HG02970 (cell line): ENCODE results near the gene NYNRIN.

ENCODE experiments used
- ATAC-seq: cut with Tn5 transposase; IDR thresholded peaks from one replicate; pipeline ENCODE4 v1.9.1; 2021; ENCODE audit warnings: mild to moderate bottlenecking, moderate library complexity, moderate number of reproducible peaks; ENCODE audit not compliant: unreplicated experiment, low FRiP score

NYNRIN gene

DNA sequence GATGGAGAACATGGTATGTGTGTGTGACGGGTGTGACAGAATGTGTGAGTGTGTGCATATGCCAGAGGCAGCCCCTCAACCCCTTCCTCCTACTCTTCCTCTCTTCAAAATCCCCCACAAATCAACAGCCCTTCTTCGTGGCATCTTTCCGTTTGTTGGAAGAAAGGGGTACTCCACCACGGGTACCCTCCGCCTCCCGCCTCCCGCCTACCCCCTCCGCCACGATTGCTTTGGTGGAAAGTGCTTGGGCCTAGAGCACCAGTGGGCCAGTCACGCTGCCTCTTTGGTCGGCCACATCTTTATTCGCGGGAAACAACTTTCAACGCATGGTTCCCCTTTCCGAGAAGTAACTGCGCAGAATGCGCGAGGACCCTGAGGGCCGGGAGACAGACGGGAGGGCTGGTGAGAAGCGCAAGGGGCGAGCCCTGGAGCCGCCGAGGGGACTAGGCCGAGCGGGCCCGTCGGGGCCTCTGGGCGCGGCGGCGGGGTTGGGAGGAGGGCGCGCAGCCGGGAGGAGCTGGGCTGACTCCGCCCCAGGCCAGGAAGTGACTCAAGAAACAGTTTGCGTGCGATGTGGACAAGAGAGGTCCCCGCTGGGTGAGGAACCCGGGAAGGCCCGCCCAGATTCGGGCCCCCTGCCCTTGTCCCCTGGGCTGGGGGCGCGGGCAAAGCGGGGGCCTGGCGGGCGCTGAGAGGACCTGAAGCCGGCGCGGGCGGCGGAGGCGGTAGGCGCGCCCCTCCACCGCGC lies 30.8 kb downstream of the NYNRIN start, which contains the start of the genes CBLN3 and KHNYN:
Gene CBLN3 (minus strand): TSS at position 274 of the 748 bp plus-strand sequence. CDS start 614 bp downstream, outside the sequence.
Gene KHNYN (plus strand): TSS at position 560 of the 748 bp plus-strand sequence. CDS start 777 bp downstream, outside the sequence.
- ATAC-seq, result peak; percentile 83

DNA sequence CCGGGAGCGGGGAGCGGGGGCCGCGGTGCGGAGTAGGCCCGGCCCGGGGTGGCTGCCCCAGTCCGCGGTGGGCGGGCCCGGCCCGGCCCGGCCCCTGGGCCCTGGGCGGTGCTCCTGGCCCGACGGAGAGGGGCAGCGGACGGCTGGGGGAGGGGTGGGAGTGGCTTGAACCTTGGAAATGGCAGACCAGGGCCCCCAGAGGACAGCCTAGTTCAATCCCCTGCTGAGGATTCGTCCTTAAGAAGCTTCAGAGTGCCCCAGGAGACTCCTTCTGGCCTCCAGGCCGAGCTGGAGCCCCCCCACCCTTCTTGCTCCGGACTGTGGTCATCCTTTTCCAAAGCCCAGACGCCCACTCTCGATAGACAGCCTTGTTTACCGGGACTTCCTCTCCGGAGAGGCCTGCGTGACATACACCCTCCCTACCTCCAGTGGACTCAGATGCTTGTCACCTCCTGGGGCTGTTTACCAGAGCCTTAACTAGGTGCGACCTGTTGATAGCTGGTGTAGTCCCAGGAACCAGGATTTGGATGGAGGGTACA lies 31.4 kb downstream of the NYNRIN start:
- peak; percentile 45 for ATAC-seq

DNA sequence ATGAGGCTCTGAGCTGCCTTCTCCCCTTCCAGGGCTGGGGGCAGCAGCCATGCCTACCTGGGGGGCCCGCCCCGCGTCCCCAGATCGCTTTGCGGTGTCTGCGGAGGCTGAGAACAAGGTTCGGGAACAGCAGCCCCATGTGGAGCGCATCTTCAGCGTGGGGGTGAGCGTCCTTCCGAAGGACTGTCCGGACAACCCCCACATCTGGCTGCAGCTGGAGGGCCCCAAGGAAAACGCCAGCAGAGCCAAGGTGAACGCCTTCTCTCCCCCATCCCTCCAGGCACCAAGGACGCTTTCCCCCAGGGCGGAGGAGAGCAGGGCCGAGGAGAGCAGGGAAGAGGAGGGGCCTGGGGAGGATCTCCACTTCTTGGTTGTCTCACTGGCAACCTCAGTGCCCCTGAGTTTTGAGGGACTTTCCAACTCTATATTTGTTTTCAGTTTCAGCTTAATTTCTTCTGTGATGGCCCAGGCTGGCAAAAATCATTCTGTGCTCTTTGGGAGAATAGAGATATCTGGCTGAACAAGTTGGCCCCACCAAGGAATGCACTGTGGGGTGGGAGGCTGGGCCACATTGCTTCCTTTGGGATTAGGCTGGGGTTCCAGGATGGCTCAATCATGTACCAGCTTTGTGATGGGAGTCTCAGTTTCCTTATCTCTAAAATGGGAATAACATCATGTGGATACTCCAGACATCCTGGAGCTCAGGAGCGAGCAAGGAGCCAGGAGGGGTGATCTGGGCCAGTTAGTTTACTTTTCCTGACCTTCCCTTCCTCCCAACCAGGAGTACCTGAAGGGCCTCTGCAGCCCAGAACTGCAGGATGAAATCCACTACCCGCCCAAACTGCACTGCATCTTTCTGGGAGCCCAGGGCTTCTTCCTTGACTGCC lies 32.1 kb downstream of the NYNRIN start:
- no peak for ATAC-seq

DNA sequence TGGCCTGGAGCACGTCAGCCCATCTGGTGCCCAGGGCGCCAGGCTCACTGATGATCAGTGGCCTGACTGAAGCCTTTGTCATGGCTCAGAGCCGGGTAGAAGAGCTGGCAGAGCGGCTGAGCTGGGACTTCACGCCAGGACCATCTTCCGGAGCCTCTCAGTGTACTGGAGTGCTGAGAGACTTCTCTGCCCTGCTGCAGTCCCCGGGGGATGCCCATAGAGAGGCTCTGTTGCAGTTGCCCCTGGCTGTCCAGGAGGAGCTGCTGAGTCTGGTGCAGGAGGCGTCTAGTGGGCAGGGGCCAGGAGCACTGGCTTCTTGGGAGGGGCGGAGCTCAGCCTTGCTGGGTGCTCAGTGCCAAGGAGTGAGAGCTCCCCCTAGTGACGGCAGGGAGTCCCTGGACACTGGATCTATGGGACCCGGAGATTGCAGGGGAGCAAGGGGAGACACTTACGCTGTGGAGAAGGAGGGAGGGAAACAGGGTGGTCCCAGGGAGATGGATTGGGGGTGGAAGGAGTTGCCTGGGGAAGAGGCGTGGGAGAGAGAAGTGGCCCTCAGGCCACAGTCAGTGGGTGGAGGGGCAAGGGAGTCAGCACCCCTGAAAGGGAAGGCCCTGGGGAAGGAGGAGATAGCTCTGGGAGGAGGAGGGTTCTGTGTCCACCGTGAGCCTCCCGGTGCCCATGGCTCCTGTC lies 32.9 kb downstream of the NYNRIN start:
- peak; percentile 45 for ATAC-seq

DNA sequence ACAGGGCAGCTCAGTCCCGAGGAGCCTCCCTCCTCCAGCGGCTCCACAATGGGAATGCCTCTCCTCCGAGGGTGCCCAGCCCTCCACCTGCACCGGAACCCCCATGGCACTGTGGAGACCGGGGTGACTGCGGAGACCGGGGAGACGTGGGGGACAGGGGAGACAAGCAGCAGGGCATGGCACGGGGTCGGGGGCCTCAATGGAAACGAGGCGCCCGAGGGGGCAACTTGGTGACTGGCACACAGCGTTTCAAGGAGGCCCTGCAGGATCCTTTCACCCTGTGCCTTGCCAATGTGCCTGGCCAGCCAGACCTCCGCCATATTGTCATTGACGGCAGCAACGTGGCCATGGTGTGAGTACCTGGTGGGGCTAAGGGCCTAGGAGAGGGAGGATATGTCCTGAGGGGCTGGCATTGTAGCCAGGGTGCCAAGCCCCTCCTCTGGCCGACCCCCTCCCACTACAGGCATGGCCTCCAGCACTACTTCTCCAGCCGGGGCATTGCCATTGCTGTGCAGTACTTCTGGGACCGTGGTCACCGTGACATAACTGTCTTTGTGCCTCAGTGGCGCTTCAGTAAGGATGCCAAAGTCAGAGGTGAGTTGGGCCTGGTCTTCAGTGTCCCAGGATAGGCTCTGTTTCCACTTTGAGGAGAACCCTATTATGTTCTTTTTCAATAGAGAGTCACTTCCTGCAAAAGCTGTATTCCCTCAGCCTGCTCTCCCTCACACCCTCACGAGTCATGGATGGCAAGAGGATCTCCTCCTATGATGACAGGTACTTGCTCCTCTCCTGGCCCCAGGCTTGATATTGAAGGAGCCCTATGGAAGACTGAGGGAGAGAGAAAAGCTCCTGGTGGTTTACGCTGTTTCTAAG lies 33.7 kb downstream of the NYNRIN start:
- ATAC-seq, result no peak

DNA sequence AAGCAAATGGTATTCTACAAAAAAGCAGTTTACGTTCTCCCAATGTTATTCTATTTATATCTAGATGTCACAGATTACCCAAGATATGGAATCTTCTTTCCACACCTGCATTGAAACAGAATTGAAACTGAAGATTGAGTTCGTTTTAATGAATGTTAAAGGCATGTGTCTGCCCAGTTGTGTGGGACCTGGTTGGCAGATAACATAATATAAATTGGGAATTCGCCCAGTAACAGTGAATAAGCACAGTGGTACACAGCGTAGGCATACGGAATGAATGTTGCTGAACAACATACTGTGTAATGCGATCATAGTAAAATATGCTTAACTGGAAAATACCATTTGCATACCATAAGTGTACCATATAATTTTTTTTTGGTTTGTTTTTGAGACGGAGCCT lies 35.2 kb downstream of the NYNRIN start:
- no peak for ATAC-seq

DNA sequence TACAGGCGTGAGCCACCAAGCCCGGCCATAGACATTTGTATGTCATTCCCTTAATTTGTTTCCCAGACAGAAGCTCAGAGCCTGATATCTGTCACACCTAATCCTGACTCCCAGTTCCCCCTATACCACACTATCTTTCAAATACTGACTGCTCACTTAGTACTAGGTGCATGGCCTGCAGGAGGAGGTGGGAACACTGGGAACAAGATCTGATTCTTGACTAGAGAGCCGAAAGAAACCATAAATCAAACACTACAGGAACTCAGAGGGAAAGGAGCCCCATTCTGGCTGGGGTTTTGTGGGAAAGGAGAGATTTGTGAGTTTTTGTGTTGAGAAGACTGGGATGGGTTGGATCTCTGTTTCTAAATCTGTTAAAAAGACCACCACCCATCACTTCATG lies 35.9 kb downstream of the NYNRIN start:
- ATAC-seq, result no peak

DNA sequence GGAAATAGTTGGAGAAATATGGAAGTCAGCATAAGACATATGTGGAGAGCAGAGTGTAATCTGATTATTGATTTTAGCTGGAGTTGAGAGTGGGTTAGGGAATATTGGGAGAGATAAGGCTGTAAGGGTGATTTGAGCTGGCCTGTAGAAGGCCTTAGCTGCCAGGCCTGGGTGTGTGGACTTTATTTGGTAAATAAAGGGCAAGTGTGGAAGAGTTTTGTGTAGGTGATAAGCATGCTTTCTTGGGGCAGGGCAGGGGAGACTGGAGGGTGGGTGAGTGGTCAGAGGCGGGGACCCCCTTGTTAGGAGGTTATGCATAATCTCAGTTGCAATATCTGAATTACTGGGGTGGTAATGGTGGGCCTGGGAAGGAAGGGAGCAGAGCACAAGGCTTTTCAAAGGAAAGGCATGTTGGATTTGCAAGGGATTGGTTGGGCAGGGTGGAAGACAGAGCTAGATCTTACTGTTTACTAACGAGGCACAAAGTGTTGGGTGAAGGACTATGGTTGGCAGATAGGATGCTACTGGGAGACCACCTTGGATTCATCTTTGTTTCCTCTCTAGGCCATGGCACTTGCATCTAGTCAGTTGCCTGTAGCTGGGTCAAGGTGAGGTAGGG lies 36.5 kb downstream of the NYNRIN start:
- no peak for ATAC-seq

DNA sequence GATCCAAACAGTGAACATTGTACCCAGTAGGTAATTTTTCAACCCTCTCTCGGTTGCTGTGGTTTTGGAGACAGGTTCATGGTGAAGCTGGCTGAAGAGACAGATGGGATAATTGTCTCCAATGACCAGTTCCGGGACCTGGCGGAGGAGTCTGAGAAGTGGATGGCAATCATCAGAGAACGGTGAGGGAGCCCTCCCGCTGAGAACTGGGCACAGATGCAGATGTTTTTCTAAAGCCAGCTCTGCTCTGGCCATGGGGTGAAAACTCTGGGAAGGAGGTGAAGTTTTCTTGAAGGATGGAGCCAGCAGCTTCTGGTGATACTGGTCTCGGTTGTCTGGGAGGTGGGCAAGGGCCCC lies 37.2 kb downstream of the NYNRIN start:
- no peak for ATAC-seq

DNA sequence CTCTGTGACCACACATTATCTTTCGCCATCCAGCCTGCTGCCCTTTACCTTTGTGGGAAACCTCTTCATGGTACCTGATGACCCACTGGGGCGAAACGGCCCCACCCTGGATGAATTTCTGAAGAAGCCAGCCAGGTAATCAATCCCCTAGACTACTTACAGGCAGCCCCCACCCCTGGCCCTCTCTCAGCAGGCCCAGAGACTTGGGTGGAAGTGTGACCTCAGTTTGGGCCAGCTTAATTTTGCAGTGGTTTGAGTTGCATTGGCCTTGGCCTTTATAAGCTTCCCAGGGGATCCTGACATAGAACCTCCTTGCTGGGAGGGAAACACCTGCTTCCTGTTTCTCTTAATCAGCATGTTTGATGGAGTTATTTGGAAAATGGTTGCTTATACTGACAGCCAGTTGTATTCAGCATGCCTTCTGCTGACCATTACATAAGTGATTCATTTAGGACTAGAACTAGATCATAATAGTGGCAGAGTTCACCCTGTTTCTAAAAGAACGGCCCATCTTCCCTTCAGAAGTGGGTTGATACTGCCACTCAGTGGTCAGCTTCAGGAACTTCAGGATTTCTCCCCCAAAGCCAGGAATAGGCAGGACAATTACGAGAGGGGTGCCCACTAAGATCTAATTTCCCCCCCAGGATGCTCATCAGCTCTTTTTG lies 37.7 kb downstream of the NYNRIN start:
- ATAC-seq, result no peak

DNA sequence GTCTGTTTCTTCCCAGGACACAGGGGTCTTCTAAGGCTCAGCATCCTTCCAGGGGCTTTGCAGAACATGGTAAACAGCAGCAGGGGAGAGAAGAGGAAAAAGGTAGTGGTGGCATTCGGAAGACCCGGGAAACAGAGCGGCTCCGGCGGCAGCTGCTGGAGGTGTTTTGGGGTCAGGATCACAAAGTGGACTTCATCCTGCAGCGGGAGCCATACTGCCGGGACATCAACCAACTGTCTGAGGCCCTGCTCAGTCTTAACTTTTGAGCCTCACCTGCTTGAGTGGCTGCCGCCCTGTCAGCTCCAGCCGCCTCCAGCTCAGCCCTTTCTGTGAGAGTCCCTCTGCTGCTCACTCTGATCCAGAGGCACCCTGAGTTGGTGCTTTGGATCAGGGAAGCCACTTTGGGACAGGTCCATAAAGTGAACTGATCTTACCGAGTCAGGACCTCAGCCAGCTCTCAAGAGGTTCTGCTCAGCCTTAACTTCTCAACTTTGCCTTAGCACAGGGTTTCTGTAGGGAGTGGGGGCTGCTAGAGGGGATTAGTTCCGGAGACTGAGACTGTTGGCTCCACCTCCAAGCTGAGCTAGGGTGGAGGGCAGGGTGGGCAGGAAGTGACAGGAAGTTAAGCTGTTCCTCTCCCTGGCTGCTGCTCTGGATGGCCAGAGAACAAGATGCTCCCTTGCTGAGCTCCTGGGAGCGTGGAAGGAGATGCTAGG lies 38.4 kb downstream of the NYNRIN start:
- ATAC-seq, result no peak

DNA sequence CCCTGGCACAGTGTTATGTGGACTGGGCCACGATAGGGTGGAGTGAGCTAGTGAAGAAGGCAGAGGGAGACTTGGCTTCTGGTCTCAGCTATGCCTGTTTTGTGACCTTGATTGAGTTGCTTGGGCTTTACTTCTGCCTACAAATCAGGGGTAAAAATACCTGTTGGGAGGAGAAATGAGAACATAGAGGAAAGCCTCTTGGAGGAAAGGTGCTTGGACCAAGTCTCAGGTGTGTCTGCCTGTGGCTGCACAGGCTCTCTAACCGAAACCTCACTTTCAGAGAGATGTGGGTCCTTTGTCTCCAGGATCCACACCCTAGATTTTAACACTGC lies 38.9 kb downstream of the NYNRIN start:
- ATAC-seq, result no peak

DNA sequence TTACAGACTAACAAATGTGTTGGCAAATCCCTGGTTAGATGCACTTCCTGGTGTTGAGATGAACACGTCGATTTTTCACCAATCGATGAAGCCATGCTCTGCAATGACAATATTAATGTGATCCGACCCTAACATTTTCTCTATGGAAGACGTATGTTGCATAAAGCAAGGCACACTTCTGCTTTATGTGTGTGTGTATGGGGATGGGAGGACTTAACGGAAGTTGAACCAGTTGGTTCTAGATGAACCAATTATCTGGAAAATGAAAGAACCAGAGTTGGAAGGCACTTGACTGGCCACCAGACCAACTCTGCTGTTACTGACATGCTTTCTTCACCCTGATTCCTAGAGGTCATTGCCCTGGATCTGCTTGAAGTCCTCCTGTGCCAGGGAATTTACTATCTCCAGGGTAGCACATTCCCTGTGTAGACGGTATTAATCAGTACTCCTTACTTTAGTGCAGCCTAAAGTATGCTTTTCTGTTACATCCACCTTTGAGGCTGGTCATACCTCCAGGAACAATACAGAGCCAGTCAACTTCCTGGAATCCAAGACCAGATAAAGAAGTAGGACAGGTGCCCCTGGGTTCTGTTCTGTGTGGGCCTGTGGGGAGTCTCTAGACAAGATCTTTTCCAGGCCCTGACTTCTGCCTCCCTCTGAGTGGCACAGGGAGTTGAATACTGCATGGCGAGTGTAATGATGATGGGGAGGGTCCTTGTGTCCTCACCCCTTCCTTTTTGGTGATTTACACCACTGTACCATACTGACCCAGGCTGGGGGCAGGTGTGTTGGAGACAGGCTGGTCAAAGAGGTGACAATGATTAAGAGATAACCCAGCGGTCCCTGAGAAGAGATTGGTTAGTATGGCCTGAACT lies 39.7 kb downstream of the NYNRIN start:
- no peak for ATAC-seq

DNA sequence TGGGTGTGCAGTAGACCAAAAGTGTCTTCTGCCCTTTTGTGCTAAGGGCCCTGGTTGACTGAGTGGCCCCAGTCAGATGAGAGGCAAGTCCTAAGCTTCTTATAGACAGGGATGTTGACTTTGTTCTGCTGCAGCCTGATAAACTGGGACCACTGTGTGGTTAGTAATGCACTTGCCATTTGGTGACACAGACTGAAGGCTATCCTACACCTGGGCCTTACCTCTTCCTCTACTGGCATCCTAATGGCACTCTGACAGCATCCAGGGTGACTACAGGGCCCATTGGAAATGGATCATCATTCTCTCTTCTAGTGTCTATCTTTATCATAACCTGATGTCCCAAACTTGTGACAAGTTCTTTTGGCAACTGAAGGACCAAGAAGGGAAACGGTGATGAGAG lies 40.5 kb downstream of the NYNRIN start:
- ATAC-seq, result no peak

DNA sequence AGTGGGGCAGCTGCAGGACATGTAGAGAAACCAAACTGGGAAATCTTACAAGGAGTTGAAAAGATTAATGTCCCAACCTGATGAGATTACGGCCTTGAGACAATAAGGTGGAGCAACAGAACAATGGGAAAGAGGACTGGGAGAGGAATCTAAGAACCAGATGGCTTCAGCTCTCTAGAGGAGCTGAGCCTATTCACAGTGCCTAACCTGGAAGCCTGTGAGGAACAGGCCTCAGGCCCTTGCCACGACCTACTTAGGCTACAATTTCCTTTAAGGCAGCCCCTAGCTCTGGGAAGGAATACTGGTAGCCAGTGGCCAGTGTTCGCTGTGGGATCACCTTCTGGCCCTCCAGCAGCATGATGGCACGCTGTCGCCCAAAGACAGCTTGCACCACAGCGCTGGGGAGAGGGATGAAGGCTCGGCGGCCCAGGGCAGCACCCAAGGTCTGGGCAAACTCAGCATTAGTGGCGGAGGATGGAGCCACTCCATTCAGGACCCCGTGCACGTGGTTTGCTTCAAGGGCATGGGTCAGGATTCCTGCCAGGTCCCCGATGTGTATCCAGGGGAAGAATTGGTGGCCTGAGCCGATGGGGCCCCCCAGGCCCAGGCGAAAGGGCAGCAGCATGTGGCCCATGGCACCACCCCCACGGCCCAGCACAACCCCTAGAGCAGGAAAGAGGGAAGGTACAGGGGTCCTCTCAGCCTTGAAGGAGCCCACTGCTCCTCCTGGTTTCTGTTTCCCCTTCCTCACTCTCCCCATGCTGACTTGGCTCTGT lies 41.2 kb downstream of the NYNRIN start:
- ATAC-seq, result no peak

DNA sequence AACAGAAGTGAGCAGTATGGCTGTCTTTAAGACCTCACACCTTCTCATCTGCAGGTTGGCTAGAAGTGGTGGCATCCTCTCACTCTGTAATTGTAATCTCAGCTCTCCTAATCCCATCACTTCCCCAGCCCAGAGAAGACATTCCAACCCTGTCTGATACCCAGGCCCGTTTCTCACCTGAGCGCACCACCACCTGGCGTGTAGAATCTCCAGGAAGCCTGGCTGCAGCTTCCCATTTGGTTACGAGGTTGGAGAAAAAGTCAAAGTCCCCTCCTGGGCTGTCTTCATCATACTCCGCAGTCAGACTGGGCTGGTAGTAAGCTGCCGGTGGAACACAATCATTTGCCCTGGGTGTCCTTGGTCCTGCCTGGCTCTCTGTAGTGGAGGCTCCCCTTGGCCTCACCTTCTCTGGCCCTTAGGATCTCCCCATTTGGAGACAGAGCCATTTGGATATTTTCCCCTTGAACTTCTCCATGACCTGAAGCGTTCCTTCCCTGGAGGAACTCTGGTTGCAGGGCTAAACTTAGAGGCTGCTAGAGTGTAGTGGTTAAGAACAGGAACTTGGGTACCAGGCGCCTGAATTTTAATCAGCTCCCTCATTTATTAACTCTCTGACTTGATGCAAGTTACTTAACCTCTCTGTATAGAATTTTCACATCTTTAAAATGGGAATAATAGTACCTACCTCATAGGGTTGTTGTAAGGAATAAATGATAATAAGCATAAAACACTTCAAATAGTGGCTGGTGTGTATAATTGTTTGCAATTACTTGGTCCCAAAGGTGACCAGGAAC lies 42.0 kb downstream of the NYNRIN start:
- ATAC-seq, result no peak
